K562 (cell line): ENCODE measurements around the gene PLEKHA6.

Source experiments
- EP300 ChIP-seq: IDR thresholded peaks from 2 replicates; pipeline ENCODE4 v1.6.1; 2012; ENCODE audit warnings: low read length, improper control_type of control experiment
- ZC3H11A ChIP-seq: IDR thresholded peaks from 2 replicates; pipeline ENCODE4 v1.6.1; 2012; ENCODE audit warnings: low read depth, low read length, improper control_type of control experiment
- ZNF707 ChIP-seq: fragments of 250-450 bp; sonication (Bioruptor Pico); conservative IDR thresholded peaks from 2 replicates; pipeline ENCODE4 v1.8.0; 2022; ENCODE audit warnings: inconsistent platforms, mild to moderate bottlenecking, moderate library complexity
- TF ChIP-seq, protein P1 (sequence below): fragments of 250-450 bp; sonication (Bioruptor Pico); IDR thresholded peaks from 2 replicates; pipeline ENCODE4 v1.8.0; 2021; ENCODE audit warnings: moderate library complexity, mild to moderate bottlenecking, inconsistent platforms

DNA sequence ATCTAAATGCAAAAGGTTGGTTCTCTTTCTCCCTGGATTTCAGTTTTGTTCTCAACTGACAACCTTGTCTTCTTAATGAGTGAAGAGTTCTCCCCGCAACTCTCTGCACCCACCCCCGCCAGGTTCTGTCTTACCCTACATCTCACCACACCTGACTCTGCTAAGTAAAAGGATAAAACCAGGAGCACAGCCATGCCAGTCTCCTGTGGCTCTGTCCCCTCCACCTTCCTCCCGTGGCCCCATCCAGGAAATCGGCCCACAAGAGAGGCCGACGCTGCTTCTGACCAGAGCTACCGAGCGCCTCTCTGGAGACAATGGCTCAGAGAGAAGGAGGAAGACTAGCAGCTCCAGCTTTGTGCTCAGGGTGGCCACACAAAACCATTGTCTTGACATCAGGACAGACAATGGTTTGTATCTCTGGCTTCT is 72.2 kb downstream of the PLEKHA6 start:
- TF ChIP-seq, protein P1, sequence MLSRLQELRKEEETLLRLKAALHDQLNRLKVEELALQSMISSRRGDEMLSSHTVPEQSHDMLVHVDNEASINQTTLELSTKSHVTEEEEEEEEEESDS (CRISPR knock-in tag): no peak
- TF ChIP-seq ZNF707: no peak
- no peak for TF ChIP-seq EP300
- TF ChIP-seq ZC3H11A: no peak
